HAP-1 (cell line): ENCODE data around the gene RAMACL.

Experiments
- DNase-seq, 2 experiments: peaks; one replicate each; pipeline ENCODE4 v3.0.0-alpha.2; 2016 to 2020; ENCODE audit warnings: low spot score in 2 of 2
- H3K27me3 ChIP-seq: fragments of 250-450 bp; sonication (Bioruptor Pico); 2 replicates; pipeline ENCODE4 v1.5.1; 2020; ENCODE audit warnings: low read depth, mild to moderate bottlenecking, moderate library complexity
- H3K36me3 ChIP-seq: fragments of 250-450 bp; sonication (Bioruptor Pico); replicated peaks from 2 replicates; pipeline ENCODE4 v1.5.1; 2020; ENCODE audit warnings: mild to moderate bottlenecking
- H3K4me1 ChIP-seq: fragments of 250-450 bp; sonication (Bioruptor Pico); 2 replicates; pipeline ENCODE4 v1.5.1; 2020; ENCODE audit warnings: mild to moderate bottlenecking
- H3K4me3 ChIP-seq: fragments of 250-450 bp; sonication (Bioruptor Pico); 2 replicates; pipeline ENCODE4 v1.5.1; 2020; ENCODE audit warnings: mild to moderate bottlenecking, moderate library complexity
- H3K9me3 ChIP-seq: fragments of 250-450 bp; sonication (Bioruptor Pico); 2 replicates; pipeline ENCODE4 v1.5.1; 2020; ENCODE audit warnings: mild to moderate bottlenecking, moderate library complexity
- in situ Hi-C: fragments of 300-500 bp; cut with MboI; formaldehyde crosslinking; loops from 3 replicates; pipeline ENCODE4 v1.14.3; 2020; ENCODE audit warnings: low sequenced_read_pairs, inconsistent platforms, mixed read lengths

The RAMACL gene

GRCh38 chr6:166612471-166612881 is 26.0 kb upstream of the RAMACL start:
- no peak for DNase-seq
- Histone ChIP-seq H3K36me3 (no peaks in the 10 kb centered on the region), H3K4me1 (no peaks in the 10 kb centered on the region), H3K4me3 (no peak overlapping the region), H3K9me3 (no peaks in the 10 kb centered on the region), H3K27me3 (no peaks in the 10 kb centered on the region)
- in situ Hi-C loops = no loop called here

- Histone ChIP-seq H3K4me3 (no peak overlapping the region), H3K4me1 (no peaks in the 10 kb centered on the region), H3K9me3 (no peaks in the 10 kb centered on the region), H3K36me3 (no peaks in the 10 kb centered on the region), H3K27me3 (no peaks in the 10 kb centered on the region)
- no peak for DNase-seq
- in situ Hi-C loops = no loop called here
Measured at GRCh38 chr6:166611631-166612030, 25.2 kb upstream of the RAMACL start.

GRCh38 chr6:166610069-166610468 is 23.6 kb upstream of the RAMACL start:
- no peak for DNase-seq
- Histone ChIP-seq H3K9me3 (no peaks in the 10 kb centered on the region), H3K27me3 (no peaks in the 10 kb centered on the region), H3K4me3 (no peak overlapping the region), H3K4me1 (no peaks in the 10 kb centered on the region), H3K36me3 (no peaks in the 10 kb centered on the region)
- in situ Hi-C loops = no loop called here

GRCh38 chr6:166608774-166609173 is 22.3 kb upstream of the RAMACL start:
- Histone ChIP-seq H3K4me1 (no peaks in the 10 kb centered on the region), H3K9me3 (no peaks in the 10 kb centered on the region), H3K27me3 (no peaks in the 10 kb centered on the region), H3K36me3 (no peaks in the 10 kb centered on the region), H3K4me3 (no peak overlapping the region)
- DNase-seq = no peak
- in situ Hi-C loops = no loop called here

GRCh38 chr6:166605752-166606151 is 19.3 kb upstream of the RAMACL start:
- H3K9me3 ChIP-seq = no peaks in the 10 kb centered on the region
- H3K4me1 ChIP-seq = no peaks in the 10 kb centered on the region
- H3K27me3 ChIP-seq = no peaks in the 10 kb centered on the region
- H3K36me3 ChIP-seq = no peaks in the 10 kb centered on the region
- no peak overlapping the region for H3K4me3 ChIP-seq
- DNase-seq = no peak
- in situ Hi-C loops = no loop called here

GRCh38 chr6:166604911-166605310 is 18.4 kb upstream of the RAMACL start:
- DNase-seq = no peak
- Histone ChIP-seq H3K4me1 (no peaks in the 10 kb centered on the region), H3K36me3 (no peaks in the 10 kb centered on the region), H3K4me3 (no peak overlapping the region), H3K27me3 (no peaks in the 10 kb centered on the region), H3K9me3 (no peaks in the 10 kb centered on the region)
- in situ Hi-C loops = no loop called here

GRCh38 chr6:166604328-166604727 is 17.9 kb upstream of the RAMACL start:
- H3K9me3 ChIP-seq = no peaks in the 10 kb centered on the region
- H3K36me3 ChIP-seq = no peaks in the 10 kb centered on the region
- no peaks in the 10 kb centered on the region for H3K4me1 ChIP-seq
- in situ Hi-C loops = no loop called here
- DNase-seq = no peak
- no peaks in the 10 kb centered on the region for H3K27me3 ChIP-seq
- no peak overlapping the region for H3K4me3 ChIP-seq

- Histone ChIP-seq H3K36me3 (no peaks in the 10 kb centered on the region), H3K27me3 (no peaks in the 10 kb centered on the region), H3K9me3 (no peaks in the 10 kb centered on the region), H3K4me3 (no peak overlapping the region), H3K4me1 (no peaks in the 10 kb centered on the region)
- in situ Hi-C loops = no loop called here
- DNase-seq = no peak
Measured at GRCh38 chr6:166603043-166603690, 16.7 kb upstream of the RAMACL start.

GRCh38 chr6:166601956-166602355 is 15.5 kb upstream of the RAMACL start:
- H3K27me3 ChIP-seq = no peaks in the 10 kb centered on the region
- in situ Hi-C loops = no loop called here
- H3K9me3 ChIP-seq = no peaks in the 10 kb centered on the region
- no peak overlapping the region for H3K4me3 ChIP-seq
- no peak for DNase-seq
- no peaks in the 10 kb centered on the region for H3K36me3 ChIP-seq
- no peaks in the 10 kb centered on the region for H3K4me1 ChIP-seq

GRCh38 chr6:166600931-166601330 is 14.5 kb upstream of the RAMACL start:
- Histone ChIP-seq H3K9me3 (no peaks in the 10 kb centered on the region), H3K36me3 (no peaks in the 10 kb centered on the region), H3K27me3 (no peaks in the 10 kb centered on the region), H3K4me1 (no peaks in the 10 kb centered on the region), H3K4me3 (no peak overlapping the region)
- DNase-seq = no peak
- in situ Hi-C loops = no loop called here

- no peaks in the 10 kb centered on the region for H3K9me3 ChIP-seq
- in situ Hi-C loops = no loop called here
- no peak overlapping the region for H3K4me3 ChIP-seq
- H3K27me3 ChIP-seq = no peaks in the 10 kb centered on the region
- DNase-seq = no peak
- H3K36me3 ChIP-seq = no peaks in the 10 kb centered on the region
- H3K4me1 ChIP-seq = no peaks in the 10 kb centered on the region
Measured at GRCh38 chr6:166599205-166599604, 12.7 kb upstream of the RAMACL start.

- no peaks in the 10 kb centered on the region for H3K4me1 ChIP-seq
- no peak overlapping the region for H3K4me3 ChIP-seq
- no peaks in the 10 kb centered on the region for H3K9me3 ChIP-seq
- no peak for DNase-seq
- in situ Hi-C loops = no loop called here
- H3K27me3 ChIP-seq = no peaks in the 10 kb centered on the region
- H3K36me3 ChIP-seq = no peaks in the 10 kb centered on the region
Measured at GRCh38 chr6:166598441-166599138, 12.1 kb upstream of the RAMACL start.

- DNase-seq = no peak
- in situ Hi-C loops = no loop called here
- Histone ChIP-seq H3K4me3 (no peak overlapping the region), H3K4me1 (no peaks in the 10 kb centered on the region), H3K36me3 (no peaks in the 10 kb centered on the region), H3K9me3 (no peaks in the 10 kb centered on the region), H3K27me3 (no peaks in the 10 kb centered on the region)
Measured at GRCh38 chr6:166597711-166598440, 11.4 kb upstream of the RAMACL start.

- Histone ChIP-seq H3K9me3 (no peaks in the 10 kb centered on the region), H3K4me1 (no peaks in the 10 kb centered on the region), H3K36me3 (no peaks in the 10 kb centered on the region), H3K4me3 (no peak overlapping the region), H3K27me3 (no peaks in the 10 kb centered on the region)
- in situ Hi-C loops = no loop called here
- no peak for DNase-seq
Measured at GRCh38 chr6:166596776-166597507, 10.5 kb upstream of the RAMACL start.
